H9 (cell line): Measurements from ENCODE around the gene CDH13. TPM values are rescaled to one million over a fixed set of nuclear protein-coding genes. Genes with fewer than 3 reads are reported as not detected.

Source experiments
- DNase-seq: peaks from one replicate; pipeline ENCODE4 v3.0.0-alpha.2; 2017
- H2AFZ ChIP-seq: one replicate; pipeline ENCODE4 v1.6.1; 2013; ENCODE audit warnings: mild to moderate bottlenecking, low read length, control low read depth, moderate library complexity
- H2AK5ac ChIP-seq: 2 replicates; pipeline ENCODE4 v1.6.1; 2013; ENCODE audit warnings: low read length, control low read depth, mixed read lengths; ENCODE audit not compliant: insufficient read length
- H2BK120ac ChIP-seq: one replicate; pipeline ENCODE4 v1.6.1; 2013; ENCODE audit warnings: low read depth, mild to moderate bottlenecking, low read length, control low read depth, inconsistent platforms; ENCODE audit not compliant: poor library complexity, severe bottlenecking
- H2BK12ac ChIP-seq: 2 replicates; pipeline ENCODE4 v1.6.1; 2013; ENCODE audit warnings: low read length, control low read depth, mixed read lengths, low read depth; ENCODE audit not compliant: insufficient read length
- H2BK15ac ChIP-seq: 2 replicates; pipeline ENCODE4 v1.6.1; 2013; ENCODE audit warnings: low read depth, low read length, control low read depth
- H2BK20ac ChIP-seq: one replicate; pipeline ENCODE4 v1.6.1; 2013; ENCODE audit warnings: low read depth, mild to moderate bottlenecking, low read length, control low read depth, inconsistent platforms; ENCODE audit not compliant: poor library complexity, severe bottlenecking
- H2BK5ac ChIP-seq: 2 replicates; pipeline ENCODE4 v1.6.1; 2013; ENCODE audit warnings: low read length, control low read depth, mixed read lengths; ENCODE audit not compliant: insufficient read length
- H3K14ac ChIP-seq: 2 replicates; pipeline ENCODE4 v1.6.1; 2013; ENCODE audit warnings: low read length, control low read depth; ENCODE audit not compliant: insufficient read depth
- H3K18ac ChIP-seq: 2 replicates; pipeline ENCODE4 v1.6.1; 2013; ENCODE audit warnings: low read depth, mild to moderate bottlenecking, mixed read lengths, low read length, control low read depth; ENCODE audit not compliant: insufficient read length
- H3K23ac ChIP-seq: 2 replicates; pipeline ENCODE4 v1.6.1; 2013; ENCODE audit warnings: low read length, control low read depth, mixed read lengths, low read depth; ENCODE audit not compliant: insufficient read length
- H3K23me2 ChIP-seq: 2 replicates; pipeline ENCODE4 v1.6.1; 2013; ENCODE audit warnings: low read depth, mild to moderate bottlenecking, mixed read lengths, low read length, control low read depth; ENCODE audit not compliant: insufficient read length, poor library complexity, severe bottlenecking
- H3K27ac ChIP-seq: 2 replicates; pipeline ENCODE4 v1.5.1; 2013; ENCODE audit warnings: low read length, control low read depth, mixed read lengths, low read depth; ENCODE audit not compliant: insufficient read length
- H3K27me3 ChIP-seq: 2 replicates; pipeline ENCODE4 v1.6.1; 2013; ENCODE audit warnings: low read length, control low read depth, inconsistent platforms; ENCODE audit not compliant: insufficient read depth
- H3K4ac ChIP-seq: 2 replicates; pipeline ENCODE4 v1.6.1; 2013; ENCODE audit warnings: low read depth, mild to moderate bottlenecking, control low read depth, inconsistent platforms, low read length, moderate library complexity
- H3K4me1 ChIP-seq: 2 replicates; pipeline ENCODE4 v1.6.1; 2013; ENCODE audit warnings: low read length, control low read depth, inconsistent platforms; ENCODE audit not compliant: insufficient read depth
- H3K4me2 ChIP-seq: 2 replicates; pipeline ENCODE4 v1.6.1; 2013; ENCODE audit warnings: low read length, control low read depth, mixed read lengths; ENCODE audit not compliant: insufficient read length, insufficient read depth
- H3K56ac ChIP-seq: 2 replicates; pipeline ENCODE4 v1.6.1; 2013; ENCODE audit warnings: low read depth, mild to moderate bottlenecking, mixed read lengths, low read length, control low read depth; ENCODE audit not compliant: insufficient read length
- H3K79me1 ChIP-seq: 2 replicates; pipeline ENCODE4 v1.6.1; 2013; ENCODE audit warnings: low read depth, mild to moderate bottlenecking, moderate library complexity, low read length, control low read depth, inconsistent platforms; ENCODE audit not compliant: insufficient read depth, poor library complexity, severe bottlenecking
- H3K79me2 ChIP-seq: 2 replicates; pipeline ENCODE4 v1.6.1; 2013; ENCODE audit warnings: low read length, control low read depth, inconsistent platforms; ENCODE audit not compliant: insufficient read depth
- H3K9ac ChIP-seq: 2 replicates; pipeline ENCODE4 v1.6.1; 2013; ENCODE audit warnings: low read length, control low read depth, mixed read lengths; ENCODE audit not compliant: insufficient read length; ENCODE audit errors: extremely low read depth
- H3K9me3 ChIP-seq: one replicate; pipeline ENCODE4 v1.6.1; 2013; ENCODE audit warnings: low read depth, low read length, inconsistent platforms; ENCODE audit not compliant: control insufficient read depth
- H3T11ph ChIP-seq: one replicate; pipeline ENCODE4 v1.6.1; 2013; ENCODE audit warnings: mild to moderate bottlenecking, low read length, control low read depth, inconsistent platforms
- H4K20me1 ChIP-seq: one replicate; pipeline ENCODE4 v1.6.1; 2013; ENCODE audit not compliant: control insufficient read depth, insufficient read length, insufficient read depth
- H4K5ac ChIP-seq: 2 replicates; pipeline ENCODE4 v1.6.1; 2013; ENCODE audit warnings: low read depth, mild to moderate bottlenecking, mixed read lengths, low read length, control low read depth; ENCODE audit not compliant: insufficient read length
- H4K8ac ChIP-seq: replicated peaks from 2 replicates; pipeline ENCODE4 v1.6.1; 2013; ENCODE audit warnings: low read length, control low read depth, mixed read lengths, low read depth; ENCODE audit not compliant: insufficient read length
- H4K91ac ChIP-seq: 2 replicates; pipeline ENCODE4 v1.6.1; 2013; ENCODE audit warnings: low read depth, mild to moderate bottlenecking, moderate library complexity, mixed read lengths, low read length, control low read depth; ENCODE audit not compliant: insufficient read length
- H3K27ac Mint-ChIP-seq, 3 experiments: 2 replicates in 2 of 3; 3 replicates in 1 of 3; pipeline ENCODE4 v1.8.0; 2020 to 2021; ENCODE audit warnings: mixed read lengths in 3 of 3, mild to moderate bottlenecking in 1 of 3, moderate library complexity in 1 of 3
- H3K27me3 Mint-ChIP-seq: 2 replicates; pipeline ENCODE4 v1.8.0; 2021; ENCODE audit warnings: low read depth, mild to moderate bottlenecking, moderate library complexity, mixed read lengths
- H3K36me3 Mint-ChIP-seq, 3 experiments: 2 replicates in 2 of 3; 3 replicates in 1 of 3; pipeline ENCODE4 v1.8.0; 2020 to 2021; ENCODE audit warnings: low read depth in 3 of 3, mixed read lengths in 3 of 3; ENCODE audit not compliant: insufficient read depth in 1 of 3
- H3K4me1 Mint-ChIP-seq, 2 experiments: 2 replicates each; pipeline ENCODE4 v1.8.0; 2020; ENCODE audit warnings: mixed read lengths in 2 of 2
- H3K4me3 Mint-ChIP-seq, 2 experiments: 2 replicates in 1 of 2; 3 replicates in 1 of 2; pipeline ENCODE4 v1.8.0; 2020 to 2021; ENCODE audit warnings: mild to moderate bottlenecking in 2 of 2, mixed read lengths in 2 of 2, moderate library complexity in 1 of 2
- H3K9me3 Mint-ChIP-seq, 2 experiments: 2 replicates in 1 of 2; 3 replicates in 1 of 2; pipeline ENCODE4 v1.8.0; 2020; ENCODE audit warnings: mild to moderate bottlenecking in 2 of 2, mixed read lengths in 2 of 2, moderate library complexity in 1 of 2
- WGBS: extraction: QIAGEN DNeasy Blood & Tissue Kit; methylation state at CpG from one replicate; pipeline ENCODE4 v1.1.7; 2013; ENCODE audit warnings: missing lambda C conversion rate, low lambda C conversion rate, mixed read lengths; ENCODE audit not compliant: insufficient read length; ENCODE audit errors: extremely low coverage; 5-methylcytosine and 5-hydroxymethylcytosine counted together
- total RNA-seq: library from RNA; stranded (reverse); gene quantifications from 2 replicates; pipeline ENCODE4 v1.2.1, GENCODE V29; 2021
- TF ChIP-seq, protein P1 (sequence below): fragments of 200-600 bp; sonication (generic); conservative IDR thresholded peaks from 3 replicates; pipeline ENCODE4 v1.8.0; 2021; ENCODE audit warnings: antibody characterized with exemption, mild to moderate bottlenecking

The CDH13 gene
- total RNA-seq, 1 experiment from 2014 or later = 1.5 TPM

DNA sequence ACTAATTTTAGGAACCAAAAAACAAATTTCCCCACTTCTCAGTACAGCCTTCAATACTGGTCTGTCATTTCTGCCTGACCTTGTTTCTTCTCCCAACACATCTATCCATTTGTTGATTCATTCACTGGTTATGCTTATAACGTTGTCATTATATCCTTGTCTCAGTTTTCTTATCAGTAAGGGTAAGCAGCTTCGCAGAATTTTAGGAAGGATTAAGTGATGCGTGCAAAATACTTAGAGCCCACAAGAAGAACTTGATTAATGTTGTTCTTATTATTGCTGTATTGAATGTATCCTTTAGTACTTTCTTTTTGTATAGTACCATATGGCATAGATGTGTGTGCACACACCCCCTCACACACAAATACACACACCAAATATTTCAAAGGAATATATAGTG lies 777.5 kb downstream of the CDH13 start:
- Mint-ChIP-seq H3K27ac (no peak overlapping the region), H3K27me3 (peaks cover 3% of the 10 kb centered on the region), H3K4me1 (no peaks in the 10 kb centered on the region), H3K36me3 (no peaks in the 10 kb centered on the region; a peak in 1 of 7 replicates), H3K9me3 (peaks cover 0 to 5% of the 10 kb centered on the region in 2 experiments; a peak in 2 of 5 replicates), H3K4me3 (no peak overlapping the region)
- no CpG with 5 or more reads among the region's 3 CpGs for WGBS
- Histone ChIP-seq H4K91ac (no peak overlapping the region), H4K8ac (no peak overlapping the region), H3K79me2 (no peaks in the 10 kb centered on the region), H3K9ac (no peak overlapping the region), H4K20me1 (no peaks in the 10 kb centered on the region), H2BK5ac (no peak overlapping the region), H2AK5ac (no peak overlapping the region), H3K4me1 (no peaks in the 10 kb centered on the region), H3K18ac (no peak overlapping the region), H3K23me2 (no peaks in the 10 kb centered on the region), H2AFZ (no peak overlapping the region), H2BK15ac (no peak overlapping the region), H3K23ac (no peak overlapping the region), H3K27ac (no peak overlapping the region), H2BK12ac (no peak overlapping the region), H3K56ac (no peak overlapping the region), H3K14ac (no peak overlapping the region), H3T11ph (no peak overlapping the region), H3K4me2 (no peak overlapping the region), H2BK20ac (no peak overlapping the region), H2BK120ac (no peak overlapping the region), H3K27me3 (no peaks in the 10 kb centered on the region), H3K79me1 (no peaks in the 10 kb centered on the region), H4K5ac (no peak overlapping the region), H3K9me3 (no peaks in the 10 kb centered on the region), H3K4ac (no peak overlapping the region)
- TF ChIP-seq, protein P1, sequence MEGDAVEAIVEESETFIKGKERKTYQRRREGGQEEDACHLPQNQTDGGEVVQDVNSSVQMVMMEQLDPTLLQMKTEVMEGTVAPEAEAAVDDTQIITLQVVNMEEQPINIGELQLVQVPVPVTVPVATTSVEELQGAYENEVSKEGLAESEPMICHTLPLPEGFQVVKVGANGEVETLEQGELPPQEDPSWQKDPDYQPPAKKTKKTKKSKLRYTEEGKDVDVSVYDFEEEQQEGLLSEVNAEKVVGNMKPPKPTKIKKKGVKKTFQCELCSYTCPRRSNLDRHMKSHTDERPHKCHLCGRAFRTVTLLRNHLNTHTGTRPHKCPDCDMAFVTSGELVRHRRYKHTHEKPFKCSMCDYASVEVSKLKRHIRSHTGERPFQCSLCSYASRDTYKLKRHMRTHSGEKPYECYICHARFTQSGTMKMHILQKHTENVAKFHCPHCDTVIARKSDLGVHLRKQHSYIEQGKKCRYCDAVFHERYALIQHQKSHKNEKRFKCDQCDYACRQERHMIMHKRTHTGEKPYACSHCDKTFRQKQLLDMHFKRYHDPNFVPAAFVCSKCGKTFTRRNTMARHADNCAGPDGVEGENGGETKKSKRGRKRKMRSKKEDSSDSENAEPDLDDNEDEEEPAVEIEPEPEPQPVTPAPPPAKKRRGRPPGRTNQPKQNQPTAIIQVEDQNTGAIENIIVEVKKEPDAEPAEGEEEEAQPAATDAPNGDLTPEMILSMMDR = no peak
- DNase-seq = no peak
